Suppressor macrophage (primary cell): Measurements from ENCODE around the gene FRMD4A.
A peak's percentile ranks its signal among the peaks of the same experiment; 100 is the strongest.
"Not testable (repeated sequence)": the region's sequence is repeated elsewhere in the genome, so short reads cannot be mapped to it uniquely, and the experiment has no call there.

Experiments used
- DNase-seq, 4 experiments: peaks; one replicate each; pipeline ENCODE4 v3.0.0-alpha.2; 2020 to 2022

FRMD4A gene

GRCh38 chr10:13806419-13806818, 524.3 kb downstream of the FRMD4A start:
- DNase-seq, result no peak

GRCh38 chr10:13803566-13804554, 526.9 kb downstream of the FRMD4A start:
- no peak for DNase-seq

- DNase-seq, result no peak
Observed at GRCh38 chr10:13801907-13802288, 528.8 kb downstream of the FRMD4A start.

- no peak for DNase-seq
Observed at GRCh38 chr10:13801156-13801906, 529.4 kb downstream of the FRMD4A start.

- no peak for DNase-seq
Observed at GRCh38 chr10:13797164-13797563, 533.6 kb downstream of the FRMD4A start.

- no peak for DNase-seq
Observed at GRCh38 chr10:13795653-13796555, 534.8 kb downstream of the FRMD4A start.

- DNase-seq, result no peak
Observed at GRCh38 chr10:13794992-13795612, 535.6 kb downstream of the FRMD4A start.

GRCh38 chr10:13792006-13792405, 538.7 kb downstream of the FRMD4A start:
- DNase-seq, result no peak

- DNase-seq, result no peak
Observed at GRCh38 chr10:13791483-13791882, 539.2 kb downstream of the FRMD4A start.

GRCh38 chr10:13790196-13790595, 540.5 kb downstream of the FRMD4A start:
- no peak for DNase-seq

GRCh38 chr10:13789448-13789829, 541.3 kb downstream of the FRMD4A start:
- no peak for DNase-seq

- DNase-seq, result peak in 3 of 4 experiments; percentile 17 to 30 (median 18)
Observed at GRCh38 chr10:13788711-13789447, 541.8 kb downstream of the FRMD4A start.

- DNase-seq, result no peak
Observed at GRCh38 chr10:13788320-13788600, 542.5 kb downstream of the FRMD4A start.

GRCh38 chr10:13787015-13787421, 543.7 kb downstream of the FRMD4A start:
- DNase-seq, result peak; percentile 43 to 68 (median 61)

GRCh38 chr10:13784067-13784466, 546.7 kb downstream of the FRMD4A start:
- peak; percentile 27 to 73 (median 56) for DNase-seq

- DNase-seq, result no peak
Observed at GRCh38 chr10:13779748-13780147, 551.0 kb downstream of the FRMD4A start.

- not testable (repeated sequence) for DNase-seq
Observed at GRCh38 chr10:13778693-13778960, 552.1 kb downstream of the FRMD4A start.

GRCh38 chr10:13776861-13777311, 553.8 kb downstream of the FRMD4A start:
- peak; percentile 62 to 82 (median 74) for DNase-seq

- peak in 3 of 4 experiments; percentile 29 to 56 (median 47) for DNase-seq
Observed at GRCh38 chr10:13775786-13776775, 554.6 kb downstream of the FRMD4A start.

GRCh38 chr10:13774303-13774893, 556.3 kb downstream of the FRMD4A start:
- no peak for DNase-seq
